Measurements from ENCODE around the gene TAOK3.

The TAOK3 gene

GRCh38 chr12:118346895-118347294, 25.8 kb downstream of the TAOK3 start:
- Histone ChIP-seq H3K4me1 (ENCODE audit: low read length) (no peaks in the 10 kb centered on the region), H3K9me3 (ENCODE audit: insufficient read depth, low read length) (no peaks in the 10 kb centered on the region), H2AFZ (ENCODE audit: low read depth, low read length) (no peak overlapping the region), H3K36me3 (replicated peaks; ENCODE audit: low read depth, low read length) (no peaks in the 10 kb centered on the region), H3K9ac (ENCODE audit: low read length) (no peak overlapping the region), H3K27ac (ENCODE audit: low read length) (no peak overlapping the region), H3K4me2 (ENCODE audit: low read length) (no peak overlapping the region), H3K79me2 (ENCODE audit: low read length) (peaks cover 19% of the 10 kb centered on the region; the same call in 1 of the 2 replicates), H4K20me1 (ENCODE audit: insufficient read depth, low read length) (0 out of 2 replicates have a peak, but pooled peaks cover 8% of the 10 kb centered on the region), H3K4me3 (ENCODE audit: low read length) (no peak overlapping the region), H3K27me3 (ENCODE audit: low read depth, low read length) (no peaks in the 10 kb centered on the region)
- TF ChIP-seq, protein P1, sequence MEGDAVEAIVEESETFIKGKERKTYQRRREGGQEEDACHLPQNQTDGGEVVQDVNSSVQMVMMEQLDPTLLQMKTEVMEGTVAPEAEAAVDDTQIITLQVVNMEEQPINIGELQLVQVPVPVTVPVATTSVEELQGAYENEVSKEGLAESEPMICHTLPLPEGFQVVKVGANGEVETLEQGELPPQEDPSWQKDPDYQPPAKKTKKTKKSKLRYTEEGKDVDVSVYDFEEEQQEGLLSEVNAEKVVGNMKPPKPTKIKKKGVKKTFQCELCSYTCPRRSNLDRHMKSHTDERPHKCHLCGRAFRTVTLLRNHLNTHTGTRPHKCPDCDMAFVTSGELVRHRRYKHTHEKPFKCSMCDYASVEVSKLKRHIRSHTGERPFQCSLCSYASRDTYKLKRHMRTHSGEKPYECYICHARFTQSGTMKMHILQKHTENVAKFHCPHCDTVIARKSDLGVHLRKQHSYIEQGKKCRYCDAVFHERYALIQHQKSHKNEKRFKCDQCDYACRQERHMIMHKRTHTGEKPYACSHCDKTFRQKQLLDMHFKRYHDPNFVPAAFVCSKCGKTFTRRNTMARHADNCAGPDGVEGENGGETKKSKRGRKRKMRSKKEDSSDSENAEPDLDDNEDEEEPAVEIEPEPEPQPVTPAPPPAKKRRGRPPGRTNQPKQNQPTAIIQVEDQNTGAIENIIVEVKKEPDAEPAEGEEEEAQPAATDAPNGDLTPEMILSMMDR (IDR thresholded peaks at IDR 0.05; ENCODE audit: low read depth, low read length) = no peak
- TF ChIP-seq EZH2phosphoT487 (IDR thresholded peaks at IDR 0.05; ENCODE audit: low read depth) = no peak

- H2AFZ ChIP-seq (ENCODE audit: low read depth, low read length) = no peak overlapping the region
- no peaks in the 10 kb centered on the region for H3K27me3 ChIP-seq (ENCODE audit: low read depth, low read length)
- H3K9me3 ChIP-seq (ENCODE audit: insufficient read depth, low read length) = no peaks in the 10 kb centered on the region
- no peak overlapping the region for H3K4me2 ChIP-seq (ENCODE audit: low read length)
- 0 out of 2 replicates have a peak, but pooled peaks cover 8% of the 10 kb centered on the region for H4K20me1 ChIP-seq (ENCODE audit: insufficient read depth, low read length)
- H3K4me1 ChIP-seq (ENCODE audit: low read length) = no peaks in the 10 kb centered on the region
- H3K79me2 ChIP-seq (ENCODE audit: low read length) = peaks cover 15% of the 10 kb centered on the region; the same call in 1 of the 2 replicates
- TF ChIP-seq, protein P1 (IDR thresholded peaks at IDR 0.05; ENCODE audit: low read depth, low read length) = no peak
- no peak for TF ChIP-seq EZH2phosphoT487 (IDR thresholded peaks at IDR 0.05; ENCODE audit: low read depth)
- no peak overlapping the region for H3K9ac ChIP-seq (ENCODE audit: low read length)
- H3K27ac ChIP-seq (ENCODE audit: low read length) = no peak overlapping the region
- H3K4me3 ChIP-seq (ENCODE audit: low read length) = no peak overlapping the region
- H3K36me3 ChIP-seq (replicated peaks; ENCODE audit: low read depth, low read length) = no peaks in the 10 kb centered on the region
These were observed 27.4 kb downstream of the TAOK3 start for GRCh38 chr12:118345355-118345754.

DNA sequence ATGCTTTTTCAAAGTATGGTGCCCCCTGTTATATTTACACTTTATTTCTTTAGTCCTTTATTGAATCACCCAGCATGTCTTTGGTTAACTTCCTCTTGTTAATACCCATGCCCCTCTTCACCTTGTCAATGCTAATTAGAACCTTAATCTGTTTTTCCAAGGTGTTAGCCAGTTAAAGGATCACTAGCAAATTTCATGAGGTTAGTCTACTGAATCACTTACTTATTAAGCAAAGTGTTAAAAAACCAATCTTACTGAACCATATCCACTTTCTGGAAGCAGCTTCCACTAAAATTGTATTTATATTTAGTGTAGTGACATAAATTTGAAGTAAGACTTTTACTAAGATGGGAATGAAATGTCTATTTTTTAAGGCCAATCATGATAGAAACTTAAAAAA, 27.9 kb downstream of the TAOK3 start:
- TF ChIP-seq, protein P1 (IDR thresholded peaks at IDR 0.05; ENCODE audit: low read depth, low read length) = no peak
- no peak for TF ChIP-seq EZH2phosphoT487 (IDR thresholded peaks at IDR 0.05; ENCODE audit: low read depth)
- Histone ChIP-seq H4K20me1 (ENCODE audit: insufficient read depth, low read length) (0 out of 2 replicates have a peak, but pooled peaks cover 8% of the 10 kb centered on the region), H3K4me3 (ENCODE audit: low read length) (no peak overlapping the region), H3K27me3 (ENCODE audit: low read depth, low read length) (no peaks in the 10 kb centered on the region), H3K4me1 (ENCODE audit: low read length) (no peaks in the 10 kb centered on the region), H3K4me2 (ENCODE audit: low read length) (no peak overlapping the region), H3K79me2 (ENCODE audit: low read length) (peaks cover 11% of the 10 kb centered on the region; the same call in 1 of the 2 replicates), H3K9me3 (ENCODE audit: insufficient read depth, low read length) (no peaks in the 10 kb centered on the region), H3K9ac (ENCODE audit: low read length) (no peak overlapping the region), H2AFZ (ENCODE audit: low read depth, low read length) (no peak overlapping the region), H3K36me3 (replicated peaks; ENCODE audit: low read depth, low read length) (no peaks in the 10 kb centered on the region), H3K27ac (ENCODE audit: low read length) (no peak overlapping the region)

- H3K27ac ChIP-seq (ENCODE audit: low read length) = no peak overlapping the region
- H3K27me3 ChIP-seq (ENCODE audit: low read depth, low read length) = no peaks in the 10 kb centered on the region
- no peak for TF ChIP-seq EZH2phosphoT487 (IDR thresholded peaks at IDR 0.05; ENCODE audit: low read depth)
- TF ChIP-seq, protein P1 (IDR thresholded peaks at IDR 0.05; ENCODE audit: low read depth, low read length) = no peak
- H3K9ac ChIP-seq (ENCODE audit: low read length) = no peak overlapping the region
- H3K4me2 ChIP-seq (ENCODE audit: low read length) = no peak overlapping the region
- H2AFZ ChIP-seq (ENCODE audit: low read depth, low read length) = no peak overlapping the region
- H3K9me3 ChIP-seq (ENCODE audit: insufficient read depth, low read length) = no peaks in the 10 kb centered on the region
- H3K79me2 ChIP-seq (ENCODE audit: low read length) = peaks cover 8% of the 10 kb centered on the region; the same call in 1 of the 2 replicates
- no peak overlapping the region for H3K4me3 ChIP-seq (ENCODE audit: low read length)
- no peaks in the 10 kb centered on the region for H3K36me3 ChIP-seq (replicated peaks; ENCODE audit: low read depth, low read length)
- H4K20me1 ChIP-seq (ENCODE audit: insufficient read depth, low read length) = peaks cover 15% of the 10 kb centered on the region
- no peaks in the 10 kb centered on the region for H3K4me1 ChIP-seq (ENCODE audit: low read length)
These were observed 30.6 kb downstream of the TAOK3 start for GRCh38 chr12:118342090-118342489.
